Measurements from ENCODE around the gene SLC19A1.
"Not testable (repeated sequence)": the region's sequence is repeated elsewhere in the genome, so short reads cannot be mapped to it uniquely, and the experiment has no call there.

Gene SLC19A1

DNA sequence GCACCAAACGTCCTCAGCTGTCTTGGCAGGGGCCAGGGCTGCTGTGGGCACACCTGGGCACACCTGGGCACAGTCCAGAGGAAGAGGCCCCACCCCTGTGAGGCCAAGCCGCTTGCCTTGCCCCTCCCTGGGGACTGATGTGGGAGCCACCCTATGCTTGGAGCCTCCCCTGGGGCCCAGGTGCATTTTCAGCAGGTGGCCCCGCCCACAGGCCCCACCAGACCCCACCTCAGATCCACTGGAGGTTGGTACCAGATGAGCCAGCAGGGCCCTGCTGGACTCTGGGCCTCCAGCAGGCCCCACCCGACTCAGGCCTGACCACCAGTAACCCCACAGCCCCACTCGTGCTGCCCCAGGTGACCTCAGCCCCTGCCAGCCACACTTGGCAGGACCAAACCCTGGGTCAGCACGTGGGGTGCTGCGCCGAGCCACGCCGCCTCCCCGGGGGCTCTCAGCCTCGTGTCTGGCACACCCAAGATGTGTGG lies 8.8 kb downstream of the SLC19A1 start:
- no peak for DNase-seq (ENCODE audit: low read depth in 2 of 2)

DNA sequence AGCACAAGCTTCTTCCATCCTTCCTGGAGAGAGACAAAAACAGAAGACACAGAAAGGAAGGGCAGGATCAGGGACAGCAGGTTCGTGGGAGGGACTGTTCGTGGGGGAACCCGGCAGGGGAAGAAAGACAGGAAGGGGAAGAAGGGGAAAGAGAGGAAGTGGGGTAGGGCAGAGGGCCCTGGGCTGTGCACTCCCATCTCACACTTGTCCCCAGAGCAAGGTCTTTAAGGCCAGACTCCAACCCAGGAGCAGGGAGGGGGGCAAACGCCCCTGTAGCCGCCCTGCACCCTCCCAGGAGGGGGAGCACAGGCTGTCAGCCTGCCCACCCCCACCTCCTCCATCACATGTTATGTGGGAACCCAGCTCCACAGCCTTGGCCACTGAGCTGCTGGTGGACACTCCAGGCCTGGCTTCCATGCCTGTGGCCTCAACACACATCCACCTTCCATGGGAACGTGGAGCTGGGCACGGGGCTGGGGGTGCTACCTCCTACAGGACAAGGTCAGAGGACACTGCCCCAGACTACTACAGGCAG lies 9.3 kb downstream of the SLC19A1 start:
- no peak for DNase-seq (ENCODE audit: low read depth in 2 of 2)

DNA sequence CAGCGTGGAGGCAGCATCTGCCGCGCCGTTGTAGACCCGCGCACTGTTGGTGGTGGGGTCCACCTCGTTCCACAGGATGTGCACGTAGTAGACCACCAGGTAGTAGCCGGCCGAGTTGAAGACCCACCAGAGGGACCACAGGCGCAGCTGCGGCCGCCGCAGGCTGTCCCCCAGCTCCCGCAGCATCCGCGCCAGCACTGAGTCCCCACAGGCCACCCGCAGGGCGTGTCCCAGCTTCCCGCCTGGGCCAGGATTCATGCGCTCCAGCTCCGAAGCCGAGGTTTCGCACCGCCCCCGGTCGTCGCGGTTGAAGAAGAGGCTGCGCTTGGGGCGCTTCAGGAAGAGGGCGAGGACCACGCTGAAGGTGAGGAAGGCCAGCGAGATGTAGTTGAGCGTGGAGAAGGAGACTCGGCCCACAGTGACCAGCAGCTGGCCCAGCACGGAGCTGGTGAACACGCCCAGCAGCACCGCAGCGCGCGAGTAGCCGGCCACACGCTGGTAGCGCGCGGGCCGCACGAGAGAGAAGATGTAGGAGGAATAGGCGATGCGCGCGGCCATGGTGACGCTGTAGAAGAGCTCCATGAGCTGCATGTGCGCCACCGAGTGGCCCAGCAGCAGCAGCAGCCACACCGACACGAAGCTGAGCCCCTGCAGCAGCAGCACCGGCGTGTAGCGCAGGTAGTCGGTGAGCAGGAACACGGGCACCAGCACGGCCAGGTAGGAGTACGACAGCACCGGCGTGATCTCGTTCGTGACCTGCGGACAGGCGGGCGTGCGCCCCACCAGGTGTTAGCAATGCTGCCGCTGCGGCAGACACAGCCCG lies 10.6 kb downstream of the SLC19A1 start:
- DNase-seq (ENCODE audit: low read depth in 2 of 2) = no peak

DNA sequence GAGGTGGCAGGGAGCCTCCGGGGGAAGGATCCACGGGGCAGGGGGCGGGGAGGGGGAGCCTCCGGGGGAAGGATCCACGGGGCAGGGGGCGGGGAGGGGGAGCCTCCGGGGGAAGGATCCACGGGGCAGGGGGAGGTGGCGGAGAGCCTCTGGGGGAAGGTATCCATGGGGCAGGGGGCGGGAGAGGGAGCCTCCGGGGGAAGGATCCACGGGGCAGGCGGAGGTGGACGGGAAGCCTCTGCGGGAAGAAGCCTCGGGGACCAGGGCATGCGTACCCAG lies 11.2 kb downstream of the SLC19A1 start:
- not testable (repeated sequence) for DNase-seq (ENCODE audit: low read depth in 2 of 2)

DNA sequence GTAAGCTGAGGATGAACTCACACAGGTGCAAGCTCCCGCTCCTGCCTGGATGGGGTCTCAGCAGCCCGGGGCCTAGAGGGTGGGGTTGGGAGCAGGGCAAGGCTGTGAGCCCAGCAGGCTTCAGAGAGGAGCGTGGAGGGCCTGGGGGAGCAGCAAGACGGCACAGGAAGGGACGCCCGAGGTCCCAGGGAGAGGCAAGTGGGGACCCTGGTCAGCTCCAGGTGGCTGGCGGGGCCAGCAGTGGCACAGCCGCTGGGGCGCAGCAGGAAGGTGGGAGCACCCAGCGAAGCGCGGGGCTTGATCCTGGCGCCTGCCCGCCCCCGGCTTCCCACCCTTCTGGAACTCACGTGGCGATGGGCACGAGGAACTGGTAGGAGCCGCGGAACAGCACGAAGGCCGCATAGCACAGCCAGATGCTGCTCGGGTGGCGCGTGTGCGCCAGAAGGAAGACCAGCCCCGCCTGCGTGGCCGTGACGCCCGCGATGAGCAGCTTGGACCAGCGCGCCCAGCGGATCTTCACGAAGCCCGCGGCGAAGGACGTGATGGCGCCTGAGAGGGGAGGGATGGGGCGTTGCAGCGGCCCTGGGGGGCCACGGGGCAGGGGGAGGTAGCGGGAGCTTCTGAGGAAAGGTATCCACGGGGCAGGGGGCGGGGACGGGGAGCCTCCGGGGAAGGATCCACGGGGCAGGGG lies 11.7 kb downstream of the SLC19A1 start:
- DNase-seq (ENCODE audit: low read depth in 2 of 2) = no peak

DNA sequence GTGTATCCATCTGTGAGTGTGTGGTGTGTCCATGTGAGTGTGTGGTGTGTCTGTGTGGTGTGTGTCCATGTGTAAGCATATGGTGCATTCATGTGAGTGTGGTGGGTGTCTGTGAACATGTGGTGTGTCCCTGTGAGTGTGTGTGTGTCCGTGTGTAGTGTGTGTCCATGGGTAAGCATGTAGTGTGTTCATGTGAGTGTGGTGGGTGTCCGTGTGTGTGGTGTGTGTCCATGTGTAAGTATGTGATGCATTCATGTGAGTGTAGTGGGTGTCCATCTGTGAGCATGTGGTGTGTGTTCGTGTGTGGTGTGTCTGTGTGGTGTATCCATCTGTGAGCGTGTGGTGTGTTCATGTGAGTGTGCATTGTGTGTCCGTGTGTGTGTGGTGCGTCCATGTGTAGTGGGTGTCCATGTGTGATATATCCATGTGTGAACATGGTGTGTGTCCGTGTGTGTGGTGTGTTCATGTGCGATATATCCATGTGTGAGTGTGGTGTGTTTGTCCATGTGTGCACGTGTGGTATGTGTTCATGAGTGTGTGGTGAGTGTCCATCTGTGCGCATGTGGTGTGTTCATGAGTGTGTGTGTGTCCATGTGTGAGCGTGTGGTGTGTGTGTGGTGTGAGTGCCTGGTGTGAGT lies 12.3 kb downstream of the SLC19A1 start:
- DNase-seq (ENCODE audit: low read depth in 2 of 2) = no peak

DNA sequence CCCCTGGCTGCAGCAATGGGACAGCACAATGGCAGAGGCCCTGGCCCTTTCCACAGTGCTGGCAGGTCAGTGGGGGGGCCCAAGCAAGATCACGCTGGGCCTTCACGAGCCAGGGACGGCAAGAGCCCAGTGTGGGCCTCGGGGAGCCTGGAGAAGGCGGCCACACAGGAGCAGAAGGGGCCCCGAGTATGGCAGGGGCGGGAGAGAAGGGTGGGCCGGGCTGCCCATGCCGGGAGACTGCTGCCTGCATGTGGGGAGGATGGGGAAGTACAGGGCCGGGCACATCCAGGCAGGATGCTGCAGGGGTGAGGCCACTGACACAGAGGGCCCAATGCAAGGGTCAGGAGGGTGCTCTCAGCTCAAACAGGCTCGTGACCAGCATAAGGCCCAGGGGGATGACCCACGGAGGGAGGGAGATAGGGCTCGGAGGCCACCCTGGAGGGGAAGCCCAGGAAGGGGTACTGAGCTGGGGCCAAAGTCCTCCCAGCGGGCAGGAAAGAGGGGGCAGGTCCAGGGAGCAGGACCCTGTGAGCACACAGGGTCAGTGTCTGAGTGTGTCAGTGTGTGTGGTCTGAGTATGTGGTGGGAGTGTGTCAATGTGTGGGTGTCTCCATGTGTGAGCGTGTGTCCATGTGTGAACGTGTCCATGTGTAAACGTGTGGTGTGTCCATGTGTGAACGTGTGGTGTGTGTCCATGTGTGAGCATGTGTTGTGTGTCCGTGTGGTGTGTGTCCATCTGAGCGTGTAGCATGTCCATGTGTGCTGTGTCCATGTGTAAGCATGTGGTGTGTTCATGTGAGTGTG lies 13.1 kb downstream of the SLC19A1 start:
- DNase-seq (ENCODE audit: low read depth in 2 of 2) = no peak

DNA sequence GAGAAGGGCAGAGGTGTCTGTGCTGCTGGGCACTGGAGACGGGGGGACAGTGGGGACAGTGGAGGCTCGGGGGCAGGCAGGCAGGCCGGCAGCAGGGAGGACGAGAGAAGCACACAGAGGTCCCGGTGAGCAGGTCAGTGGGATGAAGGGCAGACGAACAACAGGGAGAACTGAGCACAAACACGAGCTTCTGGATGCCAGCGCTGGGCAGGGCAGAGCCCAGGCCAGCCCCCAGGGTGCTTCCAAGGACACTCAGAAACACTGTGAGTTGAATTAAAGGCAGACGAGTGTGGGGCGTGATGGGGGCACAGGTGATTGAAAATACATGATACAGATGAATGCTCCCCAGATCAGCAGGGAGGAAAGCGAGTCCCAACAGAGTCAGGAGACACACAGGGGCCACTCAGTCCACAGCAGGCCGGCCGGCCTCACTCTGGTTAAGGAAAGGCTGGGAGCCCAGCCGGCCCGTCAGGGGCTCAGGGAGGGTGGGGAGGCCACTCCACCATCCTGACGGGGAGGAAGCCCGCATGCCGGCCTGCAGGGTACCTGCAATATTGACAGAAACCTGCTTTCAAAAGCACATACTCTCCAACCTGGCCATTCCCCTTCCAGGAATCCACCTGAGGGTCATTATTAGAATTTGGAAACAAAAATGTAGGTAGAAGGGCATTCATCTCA lies 14.1 kb downstream of the SLC19A1 start:
- DNase-seq (ENCODE audit: low read depth in 2 of 2) = no peak

DNA sequence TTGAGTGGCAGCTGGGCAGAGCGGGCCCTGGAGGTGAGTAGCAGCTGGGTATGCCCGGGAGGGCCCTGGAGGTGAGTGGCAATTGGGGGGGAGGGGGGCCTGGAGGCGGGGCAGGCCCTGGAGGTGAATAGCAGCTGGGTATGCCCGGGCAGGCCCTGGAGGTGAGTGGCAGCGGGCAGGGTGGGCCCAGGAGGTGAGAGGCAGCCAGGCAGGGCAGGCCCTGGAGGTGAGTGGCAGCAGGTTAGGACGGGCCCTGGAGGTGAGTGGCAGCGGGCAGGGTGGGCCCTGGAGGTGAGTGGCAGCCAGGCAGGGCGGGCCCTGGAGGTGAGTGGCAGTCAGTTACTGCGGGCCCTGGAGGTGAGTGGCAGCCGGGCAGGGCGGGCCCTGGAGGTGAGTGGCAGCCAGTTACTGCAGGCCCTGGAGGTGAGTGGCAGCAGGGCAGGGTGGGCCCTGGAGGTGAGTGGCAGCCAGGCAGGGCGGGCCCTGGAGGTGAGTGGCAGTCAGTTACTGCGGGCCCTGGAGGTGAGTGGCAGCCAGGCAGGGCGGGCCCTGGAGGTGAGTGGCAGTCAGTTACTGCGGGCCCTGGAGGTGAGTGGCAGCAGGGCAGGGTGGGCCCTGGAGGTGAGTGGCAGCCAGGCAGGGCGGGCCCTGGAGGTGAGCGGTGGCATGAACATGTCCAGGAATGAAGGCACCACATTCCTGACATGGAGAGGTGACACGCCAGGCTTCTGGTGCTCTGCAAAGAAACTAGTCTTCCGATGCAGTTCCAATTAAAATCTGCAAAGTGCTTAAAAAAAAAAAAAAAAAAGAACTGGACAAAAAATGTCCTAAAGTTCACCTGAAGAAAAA lies 14.9 kb downstream of the SLC19A1 start:
- not testable (repeated sequence) for DNase-seq (ENCODE audit: low read depth in 2 of 2)

DNA sequence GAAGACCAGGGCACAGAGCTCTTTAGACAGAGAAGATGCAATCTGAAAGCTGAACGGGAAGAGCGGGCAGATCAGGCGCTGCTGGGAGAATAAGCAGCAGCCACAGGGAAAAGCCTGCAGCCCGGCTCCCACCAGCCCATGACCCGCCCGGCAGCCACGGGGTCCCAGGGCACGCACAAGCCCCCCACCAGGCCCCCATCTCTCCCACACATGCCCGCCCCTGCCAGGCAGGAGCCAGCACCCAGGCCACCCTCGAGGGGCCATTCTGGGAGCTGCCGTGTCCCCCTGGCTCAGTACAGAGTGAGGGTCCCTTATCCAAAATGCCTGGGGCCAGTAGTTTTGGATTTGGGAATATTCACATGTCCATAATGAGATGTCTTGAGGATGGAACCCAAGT lies 16.3 kb downstream of the SLC19A1 start:
- no peak for DNase-seq (ENCODE audit: low read depth in 2 of 2)

DNA sequence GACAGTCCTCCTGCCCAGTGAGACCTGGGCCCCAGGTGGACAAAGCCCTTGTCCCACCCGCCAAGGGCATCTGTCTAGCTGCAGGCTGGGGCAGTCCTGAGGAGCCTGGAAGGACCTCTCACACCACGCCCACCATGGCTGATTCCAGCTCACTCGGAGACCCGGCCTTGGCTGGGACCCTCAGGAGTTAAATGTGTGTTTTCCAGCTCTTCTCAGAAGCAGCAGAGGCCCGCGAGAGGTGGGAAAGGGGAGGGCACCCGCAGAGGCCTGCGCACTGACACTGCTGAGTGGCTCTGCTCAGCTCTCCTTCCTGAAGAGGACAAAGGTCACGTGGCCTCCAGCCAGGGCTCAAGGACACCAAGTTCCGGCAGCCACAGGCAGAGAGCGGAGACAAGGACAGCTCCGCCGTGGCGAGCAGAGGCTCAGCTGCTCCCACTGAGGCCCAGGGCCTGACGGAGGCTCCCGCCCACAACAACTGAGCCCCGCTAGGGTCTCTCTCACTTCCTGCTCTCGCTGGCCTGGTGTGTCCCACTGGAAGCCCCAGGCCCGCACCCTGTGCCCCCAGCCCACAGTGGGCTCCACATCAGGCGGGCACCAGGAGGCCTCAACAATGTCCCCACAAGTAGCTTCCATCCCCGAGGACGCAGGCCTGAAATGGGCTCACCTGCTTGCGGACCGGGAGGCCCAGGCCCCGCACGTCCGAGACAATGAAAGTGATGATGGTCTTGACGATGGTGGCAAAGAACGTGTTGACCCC lies 16.9 kb downstream of the SLC19A1 start:
- DNase-seq (ENCODE audit: low read depth in 2 of 2) = no peak

DNA sequence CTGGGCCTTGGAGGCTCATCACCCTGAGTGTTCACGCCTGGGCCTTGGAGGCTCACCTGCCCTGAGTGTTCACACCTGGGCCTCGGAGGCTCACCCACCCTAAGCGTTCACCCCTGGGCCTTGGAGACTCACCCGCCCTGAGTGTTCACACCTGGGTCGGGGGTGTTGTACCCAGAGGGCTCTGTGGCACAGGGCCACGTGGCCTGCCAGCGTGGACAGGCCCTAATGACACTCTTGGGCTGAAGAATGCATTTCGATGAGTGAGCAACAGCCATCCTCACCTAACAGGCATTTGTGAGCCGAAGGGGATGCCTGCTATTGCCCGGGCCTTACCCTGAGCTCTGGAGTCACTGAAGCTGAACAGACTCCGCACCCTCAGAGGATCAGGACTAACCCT lies 17.5 kb downstream of the SLC19A1 start:
- DNase-seq (ENCODE audit: low read depth in 2 of 2) = no peak

DNA sequence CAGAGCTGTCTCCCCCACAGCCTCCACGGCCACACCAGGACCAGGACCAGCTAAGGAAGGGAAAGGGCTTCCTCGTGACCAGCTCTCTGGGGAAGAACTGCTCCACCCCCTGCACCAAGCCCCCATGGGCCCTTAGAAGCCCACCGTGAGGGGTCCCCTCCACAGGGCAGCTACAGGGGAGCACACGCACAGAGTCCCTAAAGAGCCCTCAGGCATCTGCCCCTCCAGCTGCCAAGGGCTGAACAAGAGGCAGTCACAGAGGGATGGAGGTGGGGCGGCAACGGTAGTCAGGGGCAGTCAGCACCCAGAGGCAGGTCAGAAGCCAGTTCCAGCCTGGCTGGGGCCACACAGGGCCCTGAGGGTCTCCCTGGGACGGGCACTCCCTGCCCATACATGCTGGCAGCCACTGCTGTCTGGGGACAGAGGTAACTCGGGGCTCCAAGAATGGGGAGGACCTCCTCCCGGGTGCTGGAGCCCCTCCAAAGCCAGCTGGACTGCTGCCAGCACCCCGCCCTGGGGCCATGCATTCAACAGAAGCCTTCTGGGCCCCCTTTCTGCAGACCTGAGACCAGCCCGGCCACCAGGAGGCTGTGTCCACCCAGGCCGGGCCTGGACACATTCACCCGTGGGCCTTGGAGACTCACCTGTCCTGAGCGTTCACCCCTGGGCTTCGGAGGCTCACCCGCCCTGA lies 18.7 kb downstream of the SLC19A1 start:
- no peak for DNase-seq (ENCODE audit: low read depth in 2 of 2)

DNA sequence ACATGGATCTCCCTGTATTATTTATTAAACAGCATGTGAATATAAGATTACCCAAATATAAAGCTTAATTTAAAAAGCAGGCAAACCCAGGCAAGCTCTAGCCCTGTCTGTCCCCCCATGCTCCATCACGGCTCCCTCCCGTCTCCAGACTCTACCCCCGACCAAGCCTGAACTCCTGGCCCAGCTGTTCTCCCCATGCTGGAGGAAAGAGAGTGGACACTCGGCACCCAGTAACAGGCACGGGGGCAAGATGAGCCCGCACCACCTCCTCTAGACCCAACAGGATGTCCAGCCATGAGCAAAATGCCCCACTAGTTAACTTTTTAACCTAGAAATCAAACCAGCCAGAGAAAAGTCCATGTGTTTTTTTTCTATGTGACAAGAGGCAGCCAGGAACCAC lies 19.3 kb downstream of the SLC19A1 start:
- DNase-seq (ENCODE audit: low read depth in 2 of 2) = no peak

DNA sequence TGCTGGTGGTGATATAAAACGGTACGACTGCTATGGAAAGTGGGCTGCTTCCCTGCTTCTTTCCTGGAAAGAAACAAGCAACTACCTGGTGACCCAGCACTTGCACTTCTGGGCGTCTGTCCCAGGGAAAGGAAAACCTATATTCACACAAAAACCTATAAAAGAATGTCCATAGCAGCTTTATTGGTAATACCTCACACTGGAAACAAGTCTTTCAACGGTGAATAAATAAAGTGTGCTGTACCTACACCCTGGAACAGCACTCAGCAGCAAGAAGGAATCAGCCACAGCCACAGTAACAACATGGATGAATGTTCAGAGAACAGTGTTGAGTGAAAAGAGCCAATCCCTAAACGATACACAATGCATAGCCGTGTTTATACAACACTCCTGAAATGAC lies 19.9 kb downstream of the SLC19A1 start:
- no peak for DNase-seq (ENCODE audit: low read depth in 2 of 2)

DNA sequence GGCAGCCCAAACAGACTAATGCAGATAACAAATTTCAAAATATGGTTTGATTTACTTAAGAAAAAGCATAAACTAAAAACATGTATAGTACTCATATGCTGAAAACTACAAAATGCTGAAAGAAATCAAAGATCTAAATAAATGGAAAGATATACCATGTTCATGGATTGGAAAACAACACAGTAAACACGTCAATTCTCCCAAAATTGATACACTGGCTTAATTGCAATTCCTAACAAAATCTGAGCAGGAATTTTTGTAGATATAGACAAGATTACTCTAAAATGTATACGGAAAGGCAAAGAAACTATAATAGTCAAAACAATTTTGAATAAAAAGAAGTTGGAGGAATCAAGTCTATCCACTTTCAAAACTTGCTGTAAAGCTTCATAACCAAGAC lies 21.0 kb downstream of the SLC19A1 start:
- DNase-seq (ENCODE audit: low read depth in 2 of 2) = no peak

DNA sequence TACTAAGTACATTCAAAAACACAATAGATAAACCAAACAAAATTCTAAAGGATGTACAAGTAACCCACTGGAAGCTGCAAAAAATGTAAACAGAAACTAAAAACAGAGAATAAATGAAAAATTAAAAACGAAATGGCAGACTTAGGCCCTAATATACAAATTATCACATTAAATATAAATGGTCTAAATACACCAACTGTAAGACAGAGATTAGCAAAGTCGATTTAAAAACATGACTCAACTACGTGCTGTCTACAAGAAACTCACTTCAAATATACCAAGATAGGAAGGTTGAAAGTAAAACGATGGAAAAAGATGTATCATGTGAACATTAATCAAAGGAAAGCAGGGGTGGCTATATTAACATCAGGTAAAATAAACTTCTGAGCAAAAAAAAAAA lies 23.1 kb downstream of the SLC19A1 start:
- no peak for DNase-seq (ENCODE audit: low read depth in 2 of 2)

DNA sequence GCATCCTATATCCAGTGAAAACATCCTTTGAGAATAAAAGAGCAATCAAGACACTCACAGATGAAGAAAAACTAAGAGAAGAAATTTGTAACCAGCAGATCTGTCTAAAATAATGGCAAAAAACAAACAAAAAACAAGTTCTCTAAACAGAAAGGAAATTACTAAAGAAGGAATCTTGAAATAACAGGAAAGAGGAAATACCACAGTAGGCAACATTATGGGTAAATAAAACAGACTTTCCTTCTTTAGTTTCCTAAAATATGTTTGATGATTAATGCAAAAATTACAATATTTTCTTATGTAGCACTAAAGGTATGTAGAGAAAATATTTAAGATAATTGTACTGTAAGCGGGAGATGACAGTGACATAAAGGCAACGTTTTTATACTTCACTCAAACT lies 23.5 kb downstream of the SLC19A1 start:
- no peak for DNase-seq (ENCODE audit: low read depth in 2 of 2)

All from stimulated activated CD8-positive, alpha-beta memory T cell treated with anti-CD3 and anti-CD28 coated beads, Interleukin-15, amount 100 ng/mL, for 48 hours (primary cell).